SK-N-MC (cell line): ENCODE measurements around the gene POLR3K.

Experiments used
- EZH2 ChIP-seq: fragments of 200-600 bp; sonication (generic); IDR thresholded peaks from one replicate; pipeline ENCODE4 v1.6.1; 2017; ENCODE audit warnings: antibody characterized with exemption
- FOXP2 ChIP-seq: optimal IDR thresholded peaks from 2 replicates; pipeline ENCODE3; 2011; ENCODE audit warnings: mild to moderate bottlenecking, moderate library complexity; ENCODE audit not compliant: insufficient read depth; ENCODE audit errors: extremely low read length, control extremely low read depth
- POLR2AphosphoS5 ChIP-seq: IDR thresholded peaks from 2 replicates; pipeline ENCODE4 v1.6.1; 2012; ENCODE audit warnings: mild to moderate bottlenecking, low read depth, low read length, borderline replicate concordance

DNA sequence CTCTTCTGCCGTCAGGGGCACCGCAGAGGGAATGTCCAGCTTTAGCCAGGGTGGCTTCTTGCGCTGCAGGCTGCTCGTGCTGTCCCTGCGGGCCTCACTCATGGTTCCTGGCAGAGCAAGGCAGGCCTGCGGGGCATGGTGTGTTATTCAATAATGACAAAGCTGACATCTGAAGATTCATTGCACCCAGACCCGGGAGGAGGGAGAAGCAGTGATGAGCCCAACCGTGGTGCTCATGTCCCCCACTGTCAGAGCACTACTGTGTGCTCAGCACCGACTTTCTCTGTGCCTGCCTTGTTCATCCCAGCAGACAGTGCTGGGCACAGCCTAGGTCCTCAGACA is 11.5 kb upstream of the POLR3K start:
- TF ChIP-seq POLR2AphosphoS5 (no peak), EZH2 (no peak), FOXP2 (no peak)
